ENCODE data around the gene CREBBP. TPM values are rescaled to one million over a fixed set of nuclear protein-coding genes. Genes with fewer than 3 reads are reported as not detected.

The CREBBP gene
- polyA plus RNA-seq, 2 of the 4 experiments (the other 2 are of a cell fraction) = 8.0 to 13.4 TPM

- POLR2A ChIA-PET = no interaction called here
- 92% methylated on average over 1 of the region's 1 CpG for WGBS (ENCODE audit: missing lambda C conversion rate)
- no peak for ATAC-seq
- H3K9me3 ChIP-seq = no peaks in the 10 kb centered on the region
- no peak for DNase-seq (ENCODE audit: low read depth in 1 of 2, low spot score in 1 of 2)
- CTCF ChIA-PET = interaction anchor here (0.6 kb wide), 1 partner anchor 43 kb away, joined by 3 read pairs; no protein-coding TSS in a partner anchor
- no peak for FAIRE-seq
- H3K4me2 ChIP-seq = no peak overlapping the region
- TF ChIP-seq CEBPB (IDR thresholded peaks at IDR 0.05) (no peak), MAFK (IDR thresholded peaks at IDR 0.05; ENCODE audit: partially characterized antibody) (no peak), PHF8 (IDR thresholded peaks at IDR 0.05; ENCODE audit: borderline replicate concordance, low read depth) (no peak), RCOR1 (IDR thresholded peaks at IDR 0.05; ENCODE audit: low read depth, low read length) (no peak), RAD21 (conservative IDR thresholded peaks at IDR 0.05 in 1 of 2, IDR thresholded peaks at IDR 0.05 in 1 of 2) (no peak), RFX5 (IDR thresholded peaks at IDR 0.05) (no peak)
- TF ChIP-seq, protein P1, sequence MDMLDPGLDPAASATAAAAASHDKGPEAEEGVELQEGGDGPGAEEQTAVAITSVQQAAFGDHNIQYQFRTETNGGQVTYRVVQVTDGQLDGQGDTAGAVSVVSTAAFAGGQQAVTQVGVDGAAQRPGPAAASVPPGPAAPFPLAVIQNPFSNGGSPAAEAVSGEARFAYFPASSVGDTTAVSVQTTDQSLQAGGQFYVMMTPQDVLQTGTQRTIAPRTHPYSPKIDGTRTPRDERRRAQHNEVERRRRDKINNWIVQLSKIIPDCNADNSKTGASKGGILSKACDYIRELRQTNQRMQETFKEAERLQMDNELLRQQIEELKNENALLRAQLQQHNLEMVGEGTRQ (IDR thresholded peaks at IDR 0.05) = no peak
- peaks cover 5% of the 10 kb centered on the region for H3K4me1 ChIP-seq
- no peak overlapping the region for H3K4me3 ChIP-seq
- no peak overlapping the region for H3K27ac ChIP-seq
Measured at GRCh38 chr16:3814755-3815154, 65.8 kb downstream of the CREBBP start.

DNA sequence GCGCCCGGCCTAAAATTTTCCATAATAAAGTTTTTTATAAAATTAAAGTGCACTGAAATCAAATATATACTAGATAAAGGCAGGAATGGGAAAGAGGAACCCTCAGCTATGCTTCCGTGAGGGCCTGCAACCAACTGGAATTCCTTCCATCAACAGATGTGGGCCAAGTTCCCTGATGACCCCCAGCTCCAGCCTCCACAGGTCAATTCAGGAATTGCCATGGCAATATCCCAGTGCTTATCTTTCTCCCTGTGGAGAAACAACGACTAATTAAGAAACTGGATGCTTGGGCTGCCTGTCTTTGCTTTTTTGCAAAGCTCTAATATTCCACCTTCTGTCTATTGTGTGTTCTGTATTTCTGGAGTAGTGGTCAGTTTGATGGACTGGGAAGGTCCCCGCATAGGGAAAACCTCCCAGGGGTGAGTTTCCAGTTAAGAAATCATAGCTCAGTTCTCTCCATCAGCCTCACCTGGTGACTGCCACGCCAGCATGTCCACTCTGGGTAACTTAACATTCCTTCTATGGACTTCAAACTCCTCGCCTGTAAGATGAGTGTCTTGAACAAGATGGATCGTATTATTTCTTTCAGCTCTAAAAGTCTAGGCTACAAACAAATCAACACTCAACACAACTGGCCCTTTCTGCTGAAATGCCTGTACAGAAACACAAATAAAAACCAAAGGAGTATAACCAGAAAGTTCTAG, 67.9 kb downstream of the CREBBP start:
- POLR2A ChIA-PET = interaction anchor here (0.6 kb wide), 1 partner anchor 40 kb away, joined by 7 read pairs; no protein-coding TSS in a partner anchor
- CTCF ChIA-PET = interaction anchor here (1.6 to 1.7 kb wide), 2 partner anchors 31 to 121 kb away, joined by 3 to 4 read pairs; no protein-coding TSS in a partner anchor
- 93% methylated on average over 8 of the region's 8 CpGs for WGBS (ENCODE audit: missing lambda C conversion rate)
- ATAC-seq (no peak; a peak in 1 of 6 replicates), FAIRE-seq (no peak), DNase-seq (ENCODE audit: low read depth in 1 of 2, low spot score in 1 of 2) (no peak)
- Histone ChIP-seq H3K4me2 (no peak overlapping the region), H3K9me3 (no peaks in the 10 kb centered on the region), H3K4me1 (no peaks in the 10 kb centered on the region), H3K4me3 (no peak overlapping the region), H3K27ac (no peak overlapping the region)
- TF ChIP-seq RCOR1 (IDR thresholded peaks at IDR 0.05; ENCODE audit: low read depth, low read length) (no peak), CBX8 (IDR thresholded peaks at IDR 0.05) (no peak), FOSB (CRISPR knock-in tag; IDR thresholded peaks at IDR 0.05) (no peak), EP300 (IDR thresholded peaks at IDR 0.05) (no peak), EHF (CRISPR knock-in tag; IDR thresholded peaks at IDR 0.05) (no peak), RNF2 (IDR thresholded peaks at IDR 0.05; ENCODE audit: borderline replicate concordance, low read depth) (no peak), ZNF302 (CRISPR knock-in tag; IDR thresholded peaks at IDR 0.05) (no peak), MAFK (IDR thresholded peaks at IDR 0.05; ENCODE audit: partially characterized antibody) (no peak), ZC3H11A (IDR thresholded peaks at IDR 0.05) (no peak), ESRRA (IDR thresholded peaks at IDR 0.05; ENCODE audit: borderline replicate concordance, low read length) (no peak), NR3C1 (IDR thresholded peaks at IDR 0.05) (no peak), RFX5 (IDR thresholded peaks at IDR 0.05) (no peak), MYC (IDR thresholded peaks at IDR 0.05; ENCODE audit: borderline replicate concordance, low read length) (no peak), KDM1A (IDR thresholded peaks at IDR 0.05; ENCODE audit: low read depth) (no peak), BHLHE40 (IDR thresholded peaks at IDR 0.05; ENCODE audit: low read depth, low read length) (no peak)
- TF ChIP-seq, protein P1 (IDR thresholded peaks at IDR 0.05) = no peak
- TF ChIP-seq, protein P2, sequence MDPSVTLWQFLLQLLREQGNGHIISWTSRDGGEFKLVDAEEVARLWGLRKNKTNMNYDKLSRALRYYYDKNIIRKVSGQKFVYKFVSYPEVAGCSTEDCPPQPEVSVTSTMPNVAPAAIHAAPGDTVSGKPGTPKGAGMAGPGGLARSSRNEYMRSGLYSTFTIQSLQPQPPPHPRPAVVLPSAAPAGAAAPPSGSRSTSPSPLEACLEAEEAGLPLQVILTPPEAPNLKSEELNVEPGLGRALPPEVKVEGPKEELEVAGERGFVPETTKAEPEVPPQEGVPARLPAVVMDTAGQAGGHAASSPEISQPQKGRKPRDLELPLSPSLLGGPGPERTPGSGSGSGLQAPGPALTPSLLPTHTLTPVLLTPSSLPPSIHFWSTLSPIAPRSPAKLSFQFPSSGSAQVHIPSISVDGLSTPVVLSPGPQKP (IDR thresholded peaks at IDR 0.05; ENCODE audit: low read depth, low read length) = no peak

- TF ChIP-seq E2F6 (IDR thresholded peaks at IDR 0.05; ENCODE audit: borderline replicate concordance, low read depth) (no peak), RARB (CRISPR knock-in tag; IDR thresholded peaks at IDR 0.05) (no peak), GATA3 (IDR thresholded peaks at IDR 0.05; ENCODE audit: borderline replicate concordance) (no peak), HDAC2 (IDR thresholded peaks at IDR 0.05) (no peak), CHD2 (IDR thresholded peaks at IDR 0.05; ENCODE audit: low read length, partially characterized antibody) (no peak)
- 99% methylated on average over 3 of the region's 3 CpGs for WGBS (ENCODE audit: missing lambda C conversion rate)
- ChIA-PET CTCF (no interaction called here), POLR2A (no interaction called here)
- Histone ChIP-seq H3K4me3 (no peak overlapping the region), H3K4me2 (no peak overlapping the region), H3K9me3 (no peaks in the 10 kb centered on the region), H3K4me1 (no peaks in the 10 kb centered on the region), H3K27ac (no peak overlapping the region)
- FAIRE-seq (no peak), DNase-seq (ENCODE audit: low read depth in 1 of 2, low spot score in 1 of 2) (no peak), ATAC-seq (no peak)
Measured at GRCh38 chr16:3810818-3811217, 69.7 kb downstream of the CREBBP start.

All from A549 (cell line).